Activated B cell treated with CpG ODN at 0.5 μM for 24 hours (primary cell): Measurements from ENCODE around the gene CLPX. TPM values are rescaled to one million over a fixed set of nuclear protein-coding genes. Genes with fewer than 3 reads are reported as not detected.
"Not testable (repeated sequence)": the region's sequence is repeated elsewhere in the genome, so short reads cannot be mapped to it uniquely, and the experiment has no call there.

Experiments used
- ATAC-seq: fragments of 200-7000 bp; cut with Tn5 transposase; one replicate; pipeline ENCODE4 v1.10.0; 2021; ENCODE audit warnings: low read depth, mild to moderate bottlenecking, moderate library complexity
- CTCF ChIA-PET: fragments of 350-600 bp; sonication (Branson Sonifier 250); formaldehyde crosslinking; loops from one replicate; lab custom pipeline; 2021; ENCODE audit warnings: antibody characterized with exemption; lab: Charles Lee
- POLR2A ChIA-PET: fragments of 350-600 bp; sonication (Branson Sonifier 250); formaldehyde crosslinking; loops from one replicate; lab custom pipeline; 2021; ENCODE audit warnings: antibody characterized with exemption; lab: Charles Lee
- DNase-seq: peaks from one replicate; pipeline ENCODE4 v3.0.0; 2022
- H3K27ac Mint-ChIP-seq: one replicate; pipeline ENCODE4 v1.8.0; 2020; ENCODE audit warnings: mixed read lengths
- H3K27me3 Mint-ChIP-seq: one replicate; pipeline ENCODE4 v1.8.0; 2021; ENCODE audit warnings: mixed read lengths
- H3K36me3 Mint-ChIP-seq: one replicate; pipeline ENCODE4 v1.8.0; 2021; ENCODE audit warnings: low read depth, mixed read lengths
- H3K4me1 Mint-ChIP-seq: one replicate; pipeline ENCODE4 v1.8.0; 2021; ENCODE audit warnings: mixed read lengths
- H3K4me3 Mint-ChIP-seq: one replicate; pipeline ENCODE4 v1.8.0; 2020; ENCODE audit warnings: mild to moderate bottlenecking, mixed read lengths
- H3K9me3 Mint-ChIP-seq: one replicate; pipeline ENCODE4 v1.8.0; 2020; ENCODE audit warnings: mixed read lengths
- intact Hi-C: fragments of 100-400 bp; cut with micrococcal nuclease; formaldehyde crosslinking; loops from one replicate; pipeline ENCODE4 v1.15.1; 2024
- total RNA-seq: library from RNA; stranded (reverse); gene quantifications from 2 replicates; pipeline ENCODE4 v1.2.3, GENCODE V29; 2022
- TF ChIP-seq, protein P1 (sequence below): fragments of 200-600 bp; IDR thresholded peaks from one replicate; pipeline ENCODE4 v1.8.0; 2022; ENCODE audit warnings: antibody characterized with exemption, mild to moderate bottlenecking

Gene CLPX
- total RNA-seq, result 52.2 and 53.5 TPM in 2 replicates

DNA sequence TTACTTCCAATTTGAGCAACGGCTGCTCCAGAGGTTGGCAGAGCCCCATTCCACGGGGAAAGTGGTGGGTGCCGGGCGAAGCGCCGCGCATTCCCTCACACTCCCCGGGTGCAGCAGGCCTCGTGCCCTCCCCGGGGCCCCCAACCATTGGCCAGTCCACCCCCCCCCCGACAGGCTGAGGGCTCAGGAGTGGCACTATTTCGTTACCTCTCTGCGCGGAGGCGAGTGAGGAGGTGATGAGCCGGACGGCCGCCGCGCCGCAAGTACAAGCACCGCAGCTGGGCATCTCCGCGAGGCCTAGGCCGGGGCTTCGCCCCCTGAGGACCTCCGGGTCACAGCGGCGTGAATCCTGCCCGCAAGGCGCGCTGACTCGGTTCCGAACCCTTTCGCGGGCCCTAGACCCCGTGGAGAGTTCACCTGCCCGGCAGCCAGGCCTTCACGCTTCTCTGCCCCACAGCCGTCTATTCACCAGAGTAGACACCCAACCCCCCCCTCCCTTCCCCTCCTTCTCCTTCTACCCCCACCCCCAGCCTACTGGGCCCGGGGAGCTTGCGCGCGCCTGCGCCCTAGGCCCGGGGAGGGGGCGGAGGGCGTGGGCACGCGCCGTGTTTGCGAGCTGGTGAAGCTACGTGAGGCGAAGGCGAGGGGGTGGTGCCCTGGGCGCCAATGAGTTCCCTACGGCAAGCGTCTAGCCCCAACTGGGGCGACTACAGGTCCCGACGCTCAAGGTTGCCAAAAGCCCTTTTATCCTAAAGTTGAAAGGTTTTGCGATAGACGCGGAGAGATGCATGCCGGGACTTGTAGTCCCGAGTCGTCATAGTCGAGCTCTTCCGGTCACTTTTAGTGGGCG lies at the start of gene CLPX:
Gene CLPX, minus strand, starts transcription at position 475 of the 850 bp plus-strand sequence. Its CDS starts 189 bp downstream, at position 286.
- H3K4me1 Mint-ChIP-seq, result peaks cover 26% of the 10 kb centered on the region
- CTCF ChIA-PET, result interaction anchor here (0.5 to 1.0 kb wide), 2 partner anchors 100 to 120 kb away, joined by 3 to 4 read pairs; partner anchors contain the start of gene RNU5B-1
- peak within 1 kb of the TSS; percentile 89 for H3K27ac Mint-ChIP-seq
- peak; percentile 88 for ATAC-seq
- TF ChIP-seq, protein P1, sequence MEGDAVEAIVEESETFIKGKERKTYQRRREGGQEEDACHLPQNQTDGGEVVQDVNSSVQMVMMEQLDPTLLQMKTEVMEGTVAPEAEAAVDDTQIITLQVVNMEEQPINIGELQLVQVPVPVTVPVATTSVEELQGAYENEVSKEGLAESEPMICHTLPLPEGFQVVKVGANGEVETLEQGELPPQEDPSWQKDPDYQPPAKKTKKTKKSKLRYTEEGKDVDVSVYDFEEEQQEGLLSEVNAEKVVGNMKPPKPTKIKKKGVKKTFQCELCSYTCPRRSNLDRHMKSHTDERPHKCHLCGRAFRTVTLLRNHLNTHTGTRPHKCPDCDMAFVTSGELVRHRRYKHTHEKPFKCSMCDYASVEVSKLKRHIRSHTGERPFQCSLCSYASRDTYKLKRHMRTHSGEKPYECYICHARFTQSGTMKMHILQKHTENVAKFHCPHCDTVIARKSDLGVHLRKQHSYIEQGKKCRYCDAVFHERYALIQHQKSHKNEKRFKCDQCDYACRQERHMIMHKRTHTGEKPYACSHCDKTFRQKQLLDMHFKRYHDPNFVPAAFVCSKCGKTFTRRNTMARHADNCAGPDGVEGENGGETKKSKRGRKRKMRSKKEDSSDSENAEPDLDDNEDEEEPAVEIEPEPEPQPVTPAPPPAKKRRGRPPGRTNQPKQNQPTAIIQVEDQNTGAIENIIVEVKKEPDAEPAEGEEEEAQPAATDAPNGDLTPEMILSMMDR, result no peak
- POLR2A ChIA-PET, result interaction anchor here (0.5 to 5.3 kb wide), 36 partner anchors 8 to 1688 kb away, joined by 3 to 94 read pairs (median 5); partner anchors contain the start of genes DENND4A, DIS3L, DPP8 and INTS14
- peaks cover 7% of the 10 kb centered on the region for H3K36me3 Mint-ChIP-seq
- H3K27me3 Mint-ChIP-seq, result no peaks in the 10 kb centered on the region
- H3K9me3 Mint-ChIP-seq, result no peaks in the 10 kb centered on the region
- DNase-seq, result peak; percentile 87
- H3K4me3 Mint-ChIP-seq, result peak within 1 kb of the TSS; percentile 93
- intact Hi-C loops, result loop anchor here (1.0 to 10.0 kb wide), 8 partner anchors 52 to 798 kb away; partner anchors contain the start of genes DPP8, PARP16, PDCD7 and RNU5B-1

DNA sequence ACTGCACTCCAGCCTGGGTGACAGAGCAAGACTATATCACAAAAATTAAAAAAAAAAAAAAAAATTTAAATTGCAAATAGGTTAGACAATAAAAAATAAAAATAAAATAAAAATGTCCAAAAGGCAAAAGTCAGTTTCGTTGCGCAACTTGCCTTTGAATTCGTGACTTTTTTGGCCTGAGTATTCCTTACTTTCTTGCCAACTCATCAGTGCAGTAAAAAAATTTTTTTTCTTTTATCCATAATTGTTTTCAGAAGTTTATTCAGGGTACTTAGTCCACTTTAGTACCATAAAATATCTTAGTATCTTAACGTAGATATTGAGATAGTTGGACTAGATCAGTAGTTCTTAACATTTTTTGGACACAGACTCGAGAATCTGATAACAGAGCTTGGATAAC lies 48.6 kb upstream of the CLPX start:
- CTCF ChIA-PET, result no interaction called here
- POLR2A ChIA-PET, result no interaction called here
- TF ChIP-seq, protein P1, result no peak
- no peak overlapping the region for H3K4me3 Mint-ChIP-seq
- H3K27me3 Mint-ChIP-seq, result no peaks in the 10 kb centered on the region
- H3K36me3 Mint-ChIP-seq, result no peaks in the 10 kb centered on the region
- H3K4me1 Mint-ChIP-seq, result no peaks in the 10 kb centered on the region
- H3K27ac Mint-ChIP-seq, result no peak overlapping the region
- intact Hi-C loops, result loop anchor here (1.0 kb wide), 1 partner anchor 26 kb away; no protein-coding TSS in a partner anchor
- DNase-seq (no peak), ATAC-seq (no peak)
- no peaks in the 10 kb centered on the region for H3K9me3 Mint-ChIP-seq

DNA sequence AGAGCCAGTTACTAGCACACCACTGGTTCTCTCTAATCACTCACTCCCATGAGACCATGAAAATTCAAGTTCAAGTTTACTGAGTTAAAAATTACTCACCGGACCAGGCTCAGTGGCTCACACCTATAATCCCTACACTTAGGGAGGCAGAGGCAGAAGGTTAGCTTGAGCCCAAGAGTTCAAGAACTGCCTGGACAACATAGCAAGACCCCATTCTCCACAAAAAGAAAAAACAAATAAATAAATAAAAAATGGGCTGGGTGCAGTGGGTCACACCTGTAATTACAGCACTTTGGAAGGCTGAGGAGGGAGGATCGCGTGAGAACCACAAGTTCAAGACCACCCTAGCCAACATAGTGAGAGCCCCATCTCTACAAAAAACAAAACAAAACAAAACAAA lies 47.4 kb upstream of the CLPX start:
- H3K36me3 Mint-ChIP-seq, result no peaks in the 10 kb centered on the region
- H3K27ac Mint-ChIP-seq, result no peak overlapping the region
- ChIA-PET POLR2A (no interaction called here), CTCF (no interaction called here)
- intact Hi-C loops, result no loop called here
- no peaks in the 10 kb centered on the region for H3K4me1 Mint-ChIP-seq
- ATAC-seq, result no peak
- H3K9me3 Mint-ChIP-seq, result no peaks in the 10 kb centered on the region
- H3K4me3 Mint-ChIP-seq, result no peak overlapping the region
- TF ChIP-seq, protein P1, result no peak
- DNase-seq, result no peak
- no peaks in the 10 kb centered on the region for H3K27me3 Mint-ChIP-seq

DNA sequence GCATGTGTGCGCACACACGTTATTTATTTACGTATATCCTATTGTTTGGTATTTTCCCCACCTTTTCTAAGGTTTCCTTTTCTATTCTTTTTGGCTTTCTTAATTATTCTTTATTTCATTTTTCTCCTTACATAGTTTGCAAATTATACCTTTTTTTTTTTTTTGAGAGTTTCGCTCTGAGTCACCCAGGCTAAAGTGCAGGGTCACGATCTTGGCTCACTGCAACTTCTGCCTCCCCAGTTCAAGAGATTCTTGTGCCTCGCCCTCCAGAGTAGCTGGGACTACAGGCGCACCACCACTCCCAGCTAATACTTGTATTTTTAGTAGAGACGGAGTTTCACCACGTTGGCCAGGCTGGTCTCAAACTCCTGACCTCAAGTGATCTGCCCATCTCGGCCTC lies 46.2 kb upstream of the CLPX start:
- H3K27ac Mint-ChIP-seq, result no peak overlapping the region
- no peak overlapping the region for H3K4me3 Mint-ChIP-seq
- H3K9me3 Mint-ChIP-seq, result no peaks in the 10 kb centered on the region
- no peak for ATAC-seq
- intact Hi-C loops, result no loop called here
- no peaks in the 10 kb centered on the region for H3K36me3 Mint-ChIP-seq
- TF ChIP-seq, protein P1, result no peak
- ChIA-PET POLR2A (no interaction called here), CTCF (no interaction called here)
- H3K27me3 Mint-ChIP-seq, result no peaks in the 10 kb centered on the region
- H3K4me1 Mint-ChIP-seq, result no peaks in the 10 kb centered on the region
- DNase-seq, result no peak

DNA sequence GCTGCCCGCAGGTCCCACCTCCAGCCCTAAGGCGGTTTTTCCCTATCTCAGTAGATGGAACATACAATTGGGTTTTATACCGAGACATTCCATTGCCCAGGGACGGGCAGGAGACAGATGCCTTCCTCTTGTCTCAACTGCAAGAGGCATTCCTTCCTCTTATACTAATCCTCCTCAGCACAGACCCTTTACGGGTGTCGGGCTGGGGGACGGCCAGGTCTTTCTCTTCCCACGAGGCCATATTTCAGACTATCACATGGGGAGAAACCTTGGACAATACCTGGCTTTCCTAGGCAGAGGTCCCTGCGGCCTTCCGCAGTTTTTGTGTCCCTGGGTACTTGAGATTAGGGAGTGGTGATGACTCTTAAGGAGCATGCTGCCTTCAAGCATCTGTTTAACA lies 41.8 kb upstream of the CLPX start:
- H3K36me3 Mint-ChIP-seq, H3K27me3 Mint-ChIP-seq, DNase-seq, H3K27ac Mint-ChIP-seq, CTCF ChIA-PET, POLR2A ChIA-PET, H3K4me3 Mint-ChIP-seq, H3K4me1 Mint-ChIP-seq, H3K9me3 Mint-ChIP-seq, intact Hi-C loops, ATAC-seq: not testable (repeated sequence)
